Activated CD4-positive, alpha-beta memory T cell treated with anti-CD3 and anti-CD28 coated beads, Interleukin-2, amount 10 ng/mL, durations not matched to agents 7 days and 5 days (primary cell): ENCODE results near the gene RLBP1. TPM values are rescaled to one million over a fixed set of nuclear protein-coding genes. Genes with fewer than 3 reads are reported as not detected.

ENCODE experiments used
- total RNA-seq, 2 experiments: library from RNA; stranded (reverse); gene quantifications; one replicate each; pipeline ENCODE4 v1.2.3, GENCODE V29; 2021

The RLBP1 gene
- total RNA-seq, 2 experiments from 2014 or later = not detected

Other genes with a start within 250 kb of the RLBP1 start
- 10 to 100 TPM; 62.4 to 63.5 TPM for gene ABHD2, start 133.1 kb downstream of the RLBP1 start, total RNA-seq
- gene FANCI, start 22.4 kb upstream of the RLBP1 start, total RNA-seq = 100 to 1,000 TPM; 196 TPM
- gene POLG, start 113.2 kb upstream of the RLBP1 start, total RNA-seq = 100 to 1,000 TPM; 106 to 109 TPM